ENCODE data around the gene LONRF2.

Gene LONRF2

DNA sequence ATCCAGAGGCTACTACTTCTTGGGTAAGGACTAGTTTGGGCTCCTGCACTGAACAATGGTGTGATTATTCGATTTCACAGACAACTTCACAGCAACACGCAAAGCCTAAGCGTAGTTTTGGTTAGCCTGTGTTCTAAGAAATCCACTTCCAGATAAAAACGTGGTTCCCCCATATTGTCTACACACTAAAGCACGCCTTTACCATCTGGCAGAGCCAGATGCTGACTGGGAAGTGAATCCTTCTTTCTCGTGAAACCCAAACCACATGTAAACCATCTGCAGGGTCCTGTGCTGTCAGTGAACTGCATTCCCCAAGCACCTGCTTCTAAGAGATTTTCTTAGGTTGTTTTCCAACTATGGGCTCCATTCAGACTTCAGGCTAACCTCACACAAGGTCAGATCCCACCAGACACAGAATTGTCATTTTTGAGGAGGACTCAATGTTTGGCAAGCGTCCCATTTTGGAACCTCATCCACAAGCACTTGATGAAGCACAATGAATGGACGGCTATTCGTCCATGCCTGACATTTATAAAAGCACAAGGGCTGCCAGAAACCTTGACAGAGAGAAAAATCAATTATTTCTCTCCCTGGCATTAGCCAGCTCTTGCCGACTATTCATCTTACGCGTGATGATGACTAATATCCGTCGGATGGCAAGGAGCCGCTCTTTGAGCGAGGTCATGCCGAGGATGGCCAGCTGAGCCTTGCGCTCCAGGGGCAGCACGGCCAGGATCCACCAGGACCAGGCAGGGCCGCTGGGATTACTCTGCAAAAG lies 38.4 kb downstream of the LONRF2 start:
- Histone ChIP-seq H3K27ac (no peak overlapping the region), H3K79me2 (peaks cover 11% of the 10 kb centered on the region), H3K4me1 (no peaks in the 10 kb centered on the region)

GRCh38 chr2:100281521-100282438 lies 40.5 kb downstream of the LONRF2 start:
- H3K4me1 ChIP-seq, result no peaks in the 10 kb centered on the region
- H3K4me3 ChIP-seq (ENCODE audit: low read depth, low read length), result no peak overlapping the region
- no peak overlapping the region for H3K9ac ChIP-seq

More for the DNA sequence above, 38.4 kb downstream of the LONRF2 start:
- TF ChIP-seq CTCF (IDR thresholded peaks at IDR 0.05), result no peak
- Histone ChIP-seq H3K9ac (no peak overlapping the region), H3K4me2 (ENCODE audit: low read length) (no peak overlapping the region), H3K4me3 (ENCODE audit: low read depth, low read length) (no peak overlapping the region), H3K36me3 (ENCODE audit: control insufficient read depth, insufficient read depth, low read length) (no peaks in the 10 kb centered on the region), H2AFZ (no peak overlapping the region), H3K9me3 (ENCODE audit: control insufficient read depth, low read length) (no peaks in the 10 kb centered on the region), H3K27me3 (ENCODE audit: control insufficient read depth, insufficient read depth, low read length) (no peaks in the 10 kb centered on the region)

DNA sequence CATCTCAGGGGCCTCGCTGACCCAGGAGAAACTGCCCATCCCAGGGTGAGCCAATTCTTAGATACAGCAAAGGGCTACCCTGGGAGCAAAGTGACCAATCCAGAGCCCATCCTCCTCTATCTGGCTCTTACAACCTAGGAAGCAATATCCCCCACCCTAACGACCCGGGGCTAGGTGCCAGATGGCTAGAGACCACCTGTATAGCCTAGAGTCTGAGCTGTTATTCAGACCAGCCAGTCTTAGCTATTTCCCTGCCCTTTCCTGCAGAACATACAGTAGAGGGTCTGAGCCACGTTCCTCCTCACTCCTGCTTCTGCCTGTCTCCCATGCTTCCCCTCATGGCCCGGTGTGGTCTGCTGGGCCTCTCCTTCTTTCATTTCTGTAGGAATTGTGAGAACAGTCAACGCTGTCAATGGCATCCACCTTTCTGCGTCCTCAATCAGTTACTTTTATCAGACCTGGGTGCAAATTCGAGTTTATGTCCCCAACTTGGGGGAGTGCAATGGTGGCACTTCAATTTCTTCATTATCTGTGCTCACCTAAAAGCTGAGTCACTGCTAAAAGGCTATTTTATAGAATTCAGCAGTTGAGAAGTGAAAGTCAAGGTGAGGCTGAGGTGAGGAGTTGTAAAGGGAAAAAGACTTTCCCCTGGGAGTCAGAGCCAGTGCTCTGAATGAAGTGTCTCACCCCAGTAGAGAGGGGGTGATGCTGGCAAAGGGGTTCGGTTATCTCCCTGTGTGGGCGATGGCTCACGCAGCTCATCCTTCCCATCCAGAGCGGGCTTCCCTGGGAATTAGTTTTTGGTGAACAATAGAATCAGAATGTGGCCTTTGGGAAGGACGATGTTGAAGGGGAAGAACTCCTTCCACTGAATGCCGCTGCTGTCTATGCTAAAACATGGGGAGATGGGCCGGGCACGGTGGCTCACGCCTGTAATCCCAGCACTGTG lies 42.4 kb downstream of the LONRF2 start:
- Histone ChIP-seq H3K4me3 (ENCODE audit: low read depth, low read length) (no peak overlapping the region), H3K4me2 (ENCODE audit: low read length) (no peak overlapping the region), H2AFZ (no peak overlapping the region), H3K9ac (no peak overlapping the region), H3K9me3 (ENCODE audit: control insufficient read depth, low read length) (no peaks in the 10 kb centered on the region), H3K79me2 (peaks cover 3% of the 10 kb centered on the region), H3K27ac (no peak overlapping the region), H3K27me3 (ENCODE audit: control insufficient read depth, insufficient read depth, low read length) (no peaks in the 10 kb centered on the region), H3K36me3 (ENCODE audit: control insufficient read depth, insufficient read depth, low read length) (no peaks in the 10 kb centered on the region), H3K4me1 (no peaks in the 10 kb centered on the region)
- no peak for TF ChIP-seq CTCF (IDR thresholded peaks at IDR 0.05)

More at GRCh38 chr2:100281521-100282438, 40.5 kb downstream of the LONRF2 start:
- Histone ChIP-seq H2AFZ (no peak overlapping the region), H3K9me3 (ENCODE audit: control insufficient read depth, low read length) (no peaks in the 10 kb centered on the region), H3K27ac (no peak overlapping the region), H3K36me3 (ENCODE audit: control insufficient read depth, insufficient read depth, low read length) (no peaks in the 10 kb centered on the region), H3K4me2 (ENCODE audit: low read length) (no peak overlapping the region), H3K27me3 (ENCODE audit: control insufficient read depth, insufficient read depth, low read length) (no peaks in the 10 kb centered on the region), H3K79me2 (peaks cover 3% of the 10 kb centered on the region)
- no peak for TF ChIP-seq CTCF (IDR thresholded peaks at IDR 0.05)

GRCh38 chr2:100278986-100279385 lies 43.3 kb downstream of the LONRF2 start:
- H3K27ac ChIP-seq, result no peak overlapping the region
- no peak overlapping the region for H3K4me3 ChIP-seq (ENCODE audit: low read depth, low read length)
- no peaks in the 10 kb centered on the region for H3K27me3 ChIP-seq (ENCODE audit: control insufficient read depth, insufficient read depth, low read length)
- H3K4me1 ChIP-seq, result no peaks in the 10 kb centered on the region
- no peak for TF ChIP-seq CTCF (IDR thresholded peaks at IDR 0.05)
- peaks cover 3% of the 10 kb centered on the region for H3K79me2 ChIP-seq
- H2AFZ ChIP-seq, result no peak overlapping the region
- H3K9me3 ChIP-seq (ENCODE audit: control insufficient read depth, low read length), result no peaks in the 10 kb centered on the region
- H3K36me3 ChIP-seq (ENCODE audit: control insufficient read depth, insufficient read depth, low read length), result no peaks in the 10 kb centered on the region
- no peak overlapping the region for H3K9ac ChIP-seq
- no peak overlapping the region for H3K4me2 ChIP-seq (ENCODE audit: low read length)
